Gastroesophageal sphincter (tissue), 4 donors: Measurements from ENCODE around the gene MLN. TPM values are rescaled to one million over a fixed set of nuclear protein-coding genes. Genes with fewer than 3 reads are reported as not detected.
"Not testable (repeated sequence)": the region's sequence is repeated elsewhere in the genome, so short reads cannot be mapped to it uniquely, and the experiment has no call there.

Experiments
- ATAC-seq: fragments of 150-250 bp; one replicate; pipeline ENCODE4 v1.9.1; 2016; ENCODE audit warnings: mild to moderate bottlenecking, moderate library complexity
- H3K27ac ChIP-seq, 4 donors: fragments of 200-600 bp; sonication (generic) in 3 of 4; 1 replicate in 3 of 4; 2 replicates in 1 of 4; pipeline ENCODE4 v1.5.1; 2016 to 2019
- H3K27me3 ChIP-seq: fragments of 200-600 bp; sonication (generic); one replicate; pipeline ENCODE4 v1.5.1; 2019
- H3K36me3 ChIP-seq, 2 donors: fragments of 200-600 bp; sonication (generic); one replicate each; pipeline ENCODE4 v1.5.1; 2019; ENCODE audit warnings: control low read depth in 1 of 2
- H3K4me1 ChIP-seq, 3 donors: fragments of 200-600 bp; sonication (generic); 1 replicate in 2 of 3; 2 replicates in 1 of 3; pipeline ENCODE4 v1.5.1; 2016 to 2019; ENCODE audit warnings: control low read depth in 2 of 3
- H3K4me3 ChIP-seq, 2 donors: fragments of 200-600 bp; sonication (generic); one replicate each; pipeline ENCODE4 v1.5.1; 2019; ENCODE audit warnings: mild to moderate bottlenecking in 1 of 2, moderate library complexity in 1 of 2
- H3K9me3 ChIP-seq, 3 donors: fragments of 200-600 bp; sonication (generic); one replicate each; pipeline ENCODE4 v1.5.1; 2017 to 2019; ENCODE audit warnings: control low read depth in 2 of 3
- CTCF ChIP-seq, 4 experiments: fragments of 200-600 bp in 2 of 4; fragments of 450-650 bp in 2 of 4; sonication (generic) in 1 of 4; IDR thresholded peaks; one replicate each; pipeline ENCODE4 v1.5.1; 2017 to 2019; ENCODE audit warnings: antibody characterized with exemption in 4 of 4, mild to moderate bottlenecking in 2 of 4, moderate library complexity in 2 of 4
- EP300 ChIP-seq: sonication (generic); formaldehyde crosslinking; IDR thresholded peaks from one replicate; pipeline ENCODE4 v1.6.1; 2017; ENCODE audit warnings: antibody characterized with exemption, mild to moderate bottlenecking
- POLR2A ChIP-seq, 2 donors: fragments of 450-650 bp; IDR thresholded peaks; one replicate each; pipeline ENCODE4 v1.6.1; 2017; ENCODE audit warnings: antibody characterized with exemption in 2 of 2, mild to moderate bottlenecking in 2 of 2, moderate library complexity in 1 of 2
- POLR2AphosphoS5 ChIP-seq: sonication (generic); formaldehyde crosslinking; IDR thresholded peaks from one replicate; pipeline ENCODE4 v1.6.1; 2017; ENCODE audit warnings: antibody characterized with exemption
- WGBS, 2 donors: methylation state at CpG; one replicate each; pipeline ENCODE4 v1.1.5; 2018; ENCODE audit warnings: low coverage in 1 of 2; 5-methylcytosine and 5-hydroxymethylcytosine counted together
- total RNA-seq, 4 donors: library from RNA; depleted of rRNA; stranded (reverse); fragments of >200 nt; gene quantifications; one replicate each; pipeline ENCODE4 v1.1.0, GENCODE V29; 2016

MLN gene
- total RNA-seq, 4 donors from 2014 or later, result not detected

DNA sequence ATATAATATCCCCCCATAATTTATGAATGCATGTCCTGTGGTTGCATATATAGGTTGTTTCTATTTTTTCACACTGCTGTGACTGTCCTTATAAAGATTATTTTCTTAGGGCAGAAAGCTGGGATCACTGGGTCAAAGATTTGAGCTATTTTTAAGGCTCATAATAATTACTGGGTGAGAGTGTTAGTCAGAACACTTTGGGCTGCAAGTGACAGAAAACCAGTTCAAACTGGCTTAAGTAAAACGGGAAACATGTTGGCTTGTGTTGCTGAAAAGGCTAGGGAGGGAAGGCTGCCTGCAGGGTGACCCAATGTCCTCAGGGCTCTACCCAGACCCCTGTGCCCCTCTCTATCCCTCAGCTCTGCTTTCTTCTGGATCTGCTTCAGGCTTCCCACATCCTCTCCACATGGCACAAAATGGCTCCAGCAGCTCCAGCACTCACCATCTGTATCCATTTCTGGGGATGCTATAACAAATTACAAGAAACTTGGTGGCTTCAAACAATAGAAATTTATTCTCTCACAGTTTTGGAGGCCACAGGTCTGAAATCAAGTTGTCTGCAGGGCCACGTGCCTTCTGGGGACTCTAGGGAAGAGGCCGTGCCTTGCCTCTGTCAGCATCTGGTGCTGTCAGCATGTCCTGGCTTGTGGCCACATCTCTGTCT lies 33.1 kb upstream of the MLN start:
- no peak for ATAC-seq
- no peak overlapping the region for H3K4me3 ChIP-seq
- TF ChIP-seq EP300 (no peak), CTCF (IDR thresholded peaks at IDR 0.05) (no peak)
- peaks cover 0 to 22% (median 0%) of the 10 kb centered on the region in 3 donors for H3K4me1 ChIP-seq
- H3K9me3 ChIP-seq, result peaks cover 0 to 7% (median 0%) of the 10 kb centered on the region in 3 donors
- no peaks in the 10 kb centered on the region for H3K36me3 ChIP-seq
- whole genome bisulfite sequencing, 2 donors, result no CpG with 5 or more reads among the region's 3 CpGs
- no peak overlapping the region for H3K27ac ChIP-seq
- H3K27me3 ChIP-seq, result peaks cover 31% of the 10 kb centered on the region

- no peak for TF ChIP-seq POLR2AphosphoS5
- no peak for TF ChIP-seq CTCF (IDR thresholded peaks at IDR 0.05)
- no peak for TF ChIP-seq POLR2A (IDR thresholded peaks at IDR 0.05)
- TF ChIP-seq EP300, result no peak
- ATAC-seq, result no peak
- 84 to 93% methylated on average over 2 to 9 of the region's 22 CpGs for whole genome bisulfite sequencing, 2 donors
- H3K9me3 ChIP-seq, result peaks cover 0 to 7% (median 0%) of the 10 kb centered on the region in 3 donors
- H3K36me3 ChIP-seq, result no peaks in the 10 kb centered on the region
- peaks cover 0 to 11% (median 0%) of the 10 kb centered on the region in 3 donors for H3K4me1 ChIP-seq
- peaks cover 43% of the 10 kb centered on the region for H3K27me3 ChIP-seq
- H3K27ac ChIP-seq, result no peak overlapping the region
- H3K4me3 ChIP-seq, result no peak overlapping the region
Observed at GRCh38 chr6:33834401-33835392, 30.9 kb upstream of the MLN start.

DNA sequence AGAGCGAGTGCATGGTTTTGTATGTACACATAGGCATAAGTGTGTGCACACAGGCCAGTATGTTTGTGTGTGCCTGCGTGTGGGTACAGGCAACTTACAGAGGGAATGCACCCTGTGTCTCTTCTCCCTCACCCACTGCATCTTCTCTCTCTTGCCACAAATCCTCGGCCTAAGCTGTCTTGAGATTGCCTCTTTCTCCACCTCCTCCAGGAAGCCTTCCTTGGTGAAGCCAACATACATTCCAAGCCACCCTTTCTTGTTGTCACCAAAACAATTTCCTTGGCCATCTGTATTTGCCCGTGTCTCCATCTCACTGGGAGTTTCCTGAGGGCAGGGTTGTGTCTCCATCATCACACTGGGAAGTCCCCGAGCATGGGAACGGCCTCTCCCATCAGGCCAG lies 29.8 kb upstream of the MLN start:
- peaks cover 0 to 13% (median 4%) of the 10 kb centered on the region in 3 donors for H3K4me1 ChIP-seq
- H3K36me3 ChIP-seq, result no peaks in the 10 kb centered on the region
- no peak for TF ChIP-seq EP300
- TF ChIP-seq POLR2AphosphoS5, result no peak
- TF ChIP-seq CTCF (IDR thresholded peaks at IDR 0.05), result no peak
- no peak for TF ChIP-seq POLR2A (IDR thresholded peaks at IDR 0.05)
- no peak overlapping the region for H3K27ac ChIP-seq
- 71 to 95% methylated on average over 1 to 4 of the region's 6 CpGs for WGBS, 2 donors
- ATAC-seq, result no peak
- H3K27me3 ChIP-seq, result peaks cover 43% of the 10 kb centered on the region
- H3K4me3 ChIP-seq, result no peak overlapping the region
- H3K9me3 ChIP-seq, result peaks cover 0 to 7% (median 0%) of the 10 kb centered on the region in 3 donors

DNA sequence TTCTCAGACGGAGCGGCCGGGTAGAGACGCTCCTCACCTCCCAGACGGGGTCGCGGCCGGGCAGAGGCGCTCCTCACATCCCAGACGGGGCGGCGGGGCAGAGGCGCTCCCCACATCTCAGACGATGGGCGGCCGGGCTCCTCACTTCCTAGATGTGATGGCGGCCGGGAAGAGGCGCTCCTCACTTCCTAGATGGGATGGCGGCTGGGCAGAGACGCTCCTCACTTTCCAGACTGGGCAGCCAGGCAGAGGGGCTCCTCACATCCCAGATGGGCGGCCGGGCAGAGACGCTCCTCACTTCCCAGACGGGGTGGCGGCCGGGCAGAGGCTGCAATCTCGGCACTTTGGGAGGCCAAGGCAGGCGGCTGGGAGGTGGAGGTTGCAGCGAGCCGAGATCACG lies 29.0 kb upstream of the MLN start:
- not testable (repeated sequence) for H3K9me3 ChIP-seq, ATAC-seq, H3K27ac ChIP-seq, H3K4me3 ChIP-seq, H3K36me3 ChIP-seq
- WGBS, 2 donors, result no CpG with 5 or more reads among the region's 32 CpGs
- H3K4me1 ChIP-seq, result peaks cover 0 to 15% (median 4%) of the 10 kb centered on the region in 3 donors
- peaks cover 39% of the 10 kb centered on the region for H3K27me3 ChIP-seq

DNA sequence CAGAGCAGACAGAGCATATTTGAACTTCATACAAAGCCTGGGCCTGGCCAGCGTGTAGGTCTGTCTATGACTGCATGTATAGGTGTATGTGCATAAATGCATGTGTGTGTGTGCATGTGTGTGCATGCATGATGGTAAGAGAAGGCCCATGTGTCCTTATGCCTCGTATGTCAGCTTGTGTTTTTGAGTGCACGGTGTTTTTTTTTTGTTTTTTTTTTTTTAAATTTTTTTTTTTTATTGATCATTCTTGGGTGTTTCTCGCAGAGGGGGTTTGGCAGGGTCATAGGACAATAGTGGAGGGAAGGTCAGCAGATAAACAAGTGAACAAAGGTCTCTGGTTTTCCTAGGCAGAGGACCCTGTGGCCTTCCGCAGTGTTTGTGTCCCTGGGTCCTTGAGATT lies 27.9 kb upstream of the MLN start:
- Histone ChIP-seq H3K4me1 (peaks cover 0 to 15% (median 4%) of the 10 kb centered on the region in 3 donors), H3K27me3 (peaks cover 28% of the 10 kb centered on the region)
- not testable (repeated sequence) for ATAC-seq, H3K36me3 ChIP-seq, H3K9me3 ChIP-seq, H3K27ac ChIP-seq, H3K4me3 ChIP-seq
- WGBS, 2 donors, result 85 to 100% methylated on average over 1 to 4 of the region's 5 CpGs
